DND-41 (cell line): ENCODE measurements around the gene MYO1D.

Source experiments
- ATAC-seq: fragments of 200-7000 bp; cut with Tn5 transposase; 3 replicates; pipeline ENCODE4 v1.9.1; 2021; ENCODE audit warnings: low read depth; ENCODE audit not compliant: insufficient read depth
- DNase-seq: peaks from one replicate; pipeline ENCODE4 v3.0.0-alpha.2; 2020
- H2AFZ ChIP-seq: 2 replicates; pipeline ENCODE4 v1.6.0; 2012; ENCODE audit warnings: low read depth, low read length
- H3K27ac ChIP-seq: 2 replicates; pipeline ENCODE4 v1.5.1; 2012; ENCODE audit warnings: low read length, inconsistent platforms
- H3K27me3 ChIP-seq: fragments of 200-600 bp; sonication (generic); 2 replicates; pipeline ENCODE4 v1.6.0; 2012; ENCODE audit warnings: low read length, mild to moderate bottlenecking, inconsistent platforms; ENCODE audit not compliant: insufficient read depth, poor library complexity
- H3K36me3 ChIP-seq: 2 replicates; pipeline ENCODE4 v1.5.1; 2012; ENCODE audit warnings: low read length, inconsistent platforms; ENCODE audit not compliant: insufficient read depth
- H3K4me1 ChIP-seq: 2 replicates; pipeline ENCODE4 v1.5.1; 2012; ENCODE audit warnings: mild to moderate bottlenecking, low read length; ENCODE audit not compliant: insufficient read depth
- H3K4me2 ChIP-seq: 2 replicates; pipeline ENCODE4 v1.6.0; 2012; ENCODE audit warnings: mild to moderate bottlenecking, moderate library complexity, low read length, inconsistent platforms; ENCODE audit not compliant: insufficient read depth
- H3K4me3 ChIP-seq, 2 experiments: fragments of 200-600 bp in 1 of 2; shearing (Covaris generic) in 1 of 2; 2 replicates each; pipeline ENCODE4 v1.5.1; 2012 to 2016; ENCODE audit warnings: inconsistent platforms in 2 of 2, low read length in 2 of 2, mild to moderate bottlenecking in 2 of 2, low read depth in 1 of 2, moderate library complexity in 1 of 2
- H3K79me2 ChIP-seq: 2 replicates; pipeline ENCODE4 v1.6.0; 2012; ENCODE audit warnings: low read length, inconsistent platforms; ENCODE audit not compliant: insufficient read depth
- H3K9ac ChIP-seq: 2 replicates; pipeline ENCODE4 v1.6.0; 2012; ENCODE audit warnings: low read depth, mild to moderate bottlenecking, inconsistent platforms, low read length, moderate library complexity
- H3K9me3 ChIP-seq: 2 replicates; pipeline ENCODE4 v1.5.1; 2012; ENCODE audit warnings: low read length, moderate library complexity, mild to moderate bottlenecking, inconsistent platforms; ENCODE audit not compliant: insufficient read depth, severe bottlenecking
- H4K20me1 ChIP-seq: 2 replicates; pipeline ENCODE4 v1.6.0; 2012; ENCODE audit warnings: low read length; ENCODE audit not compliant: insufficient read depth
- EZH2 ChIP-seq: IDR thresholded peaks from 3 replicates; pipeline ENCODE4 v1.6.1; 2012; ENCODE audit warnings: borderline replicate concordance, low read depth, mild to moderate bottlenecking, moderate library complexity, low read length, inconsistent platforms; ENCODE audit not compliant: severe bottlenecking
- TF ChIP-seq, protein P1 (sequence below): IDR thresholded peaks from 2 replicates; pipeline ENCODE4 v1.5.1; 2012; ENCODE audit warnings: borderline replicate concordance, low read length, moderate library complexity, mild to moderate bottlenecking; ENCODE audit not compliant: poor library complexity, severe bottlenecking; ENCODE audit errors: extremely low read depth

Gene MYO1D

GRCh38 chr17:32479074-32479617, 397.8 kb downstream of the MYO1D start:
- no peak overlapping the region for H3K27ac ChIP-seq
- no peak overlapping the region for H3K4me2 ChIP-seq
- H3K9me3 ChIP-seq: no peaks in the 10 kb centered on the region
- no peak for ATAC-seq
- H3K4me3 ChIP-seq: no peak overlapping the region
- no peaks in the 10 kb centered on the region for H3K27me3 ChIP-seq
- H3K79me2 ChIP-seq: no peaks in the 10 kb centered on the region
- H3K36me3 ChIP-seq: peaks cover 88% of the 10 kb centered on the region
- no peak overlapping the region for H2AFZ ChIP-seq
- H3K4me1 ChIP-seq: no peaks in the 10 kb centered on the region
- no peak overlapping the region for H3K9ac ChIP-seq
- peaks cover 6% of the 10 kb centered on the region; the same call in 1 of the 2 replicates for H4K20me1 ChIP-seq
- DNase-seq: no peak
- TF ChIP-seq, protein P1, sequence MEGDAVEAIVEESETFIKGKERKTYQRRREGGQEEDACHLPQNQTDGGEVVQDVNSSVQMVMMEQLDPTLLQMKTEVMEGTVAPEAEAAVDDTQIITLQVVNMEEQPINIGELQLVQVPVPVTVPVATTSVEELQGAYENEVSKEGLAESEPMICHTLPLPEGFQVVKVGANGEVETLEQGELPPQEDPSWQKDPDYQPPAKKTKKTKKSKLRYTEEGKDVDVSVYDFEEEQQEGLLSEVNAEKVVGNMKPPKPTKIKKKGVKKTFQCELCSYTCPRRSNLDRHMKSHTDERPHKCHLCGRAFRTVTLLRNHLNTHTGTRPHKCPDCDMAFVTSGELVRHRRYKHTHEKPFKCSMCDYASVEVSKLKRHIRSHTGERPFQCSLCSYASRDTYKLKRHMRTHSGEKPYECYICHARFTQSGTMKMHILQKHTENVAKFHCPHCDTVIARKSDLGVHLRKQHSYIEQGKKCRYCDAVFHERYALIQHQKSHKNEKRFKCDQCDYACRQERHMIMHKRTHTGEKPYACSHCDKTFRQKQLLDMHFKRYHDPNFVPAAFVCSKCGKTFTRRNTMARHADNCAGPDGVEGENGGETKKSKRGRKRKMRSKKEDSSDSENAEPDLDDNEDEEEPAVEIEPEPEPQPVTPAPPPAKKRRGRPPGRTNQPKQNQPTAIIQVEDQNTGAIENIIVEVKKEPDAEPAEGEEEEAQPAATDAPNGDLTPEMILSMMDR: no peak

DNA sequence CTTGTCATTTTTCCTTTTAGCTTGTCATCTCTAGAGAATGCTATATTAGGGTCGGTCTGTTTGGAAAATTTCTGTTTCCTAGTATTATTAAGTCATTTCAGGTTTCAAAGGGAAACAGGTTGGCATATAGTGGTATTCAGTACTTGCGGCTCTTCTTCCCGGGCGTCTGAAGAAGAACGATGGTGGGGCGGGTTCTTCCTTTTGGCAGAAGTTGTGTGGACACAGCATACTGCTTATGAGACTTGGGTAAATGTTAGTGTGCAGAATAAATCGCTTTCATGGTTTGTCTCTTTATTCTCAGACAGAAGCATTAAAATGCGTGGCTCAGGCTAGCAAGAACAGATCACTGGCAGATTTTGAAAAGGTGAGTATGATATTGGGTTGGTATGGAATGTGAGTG, 399.7 kb downstream of the MYO1D start:
- H3K27me3 ChIP-seq: no peaks in the 10 kb centered on the region
- peaks cover 97% of the 10 kb centered on the region for H3K36me3 ChIP-seq
- ATAC-seq (no peak), DNase-seq (no peak)
- H3K9ac ChIP-seq: no peak overlapping the region
- no peaks in the 10 kb centered on the region for H3K9me3 ChIP-seq
- H4K20me1 ChIP-seq: peaks cover 6% of the 10 kb centered on the region; the same call in 1 of the 2 replicates
- no peak overlapping the region for H3K4me2 ChIP-seq
- H2AFZ ChIP-seq: no peak overlapping the region
- no peak overlapping the region for H3K27ac ChIP-seq
- H3K4me1 ChIP-seq: no peaks in the 10 kb centered on the region
- TF ChIP-seq EZH2: no peak
- TF ChIP-seq, protein P1: no peak
- H3K4me3 ChIP-seq: no peak overlapping the region
- H3K79me2 ChIP-seq: no peaks in the 10 kb centered on the region

GRCh38 chr17:32475258-32475657, 401.7 kb downstream of the MYO1D start:
- Histone ChIP-seq H3K27me3 (no peaks in the 10 kb centered on the region), H4K20me1 (peaks cover 21% of the 10 kb centered on the region; the same call in 1 of the 2 replicates), H3K9ac (no peak overlapping the region), H3K36me3 (peaks cover 97% of the 10 kb centered on the region), H3K4me2 (no peak overlapping the region), H3K4me3 (no peak overlapping the region), H3K79me2 (peaks cover 8% of the 10 kb centered on the region; the same call in 1 of the 2 replicates), H3K4me1 (no peaks in the 10 kb centered on the region), H2AFZ (no peak overlapping the region), H3K9me3 (no peaks in the 10 kb centered on the region), H3K27ac (no peak overlapping the region)
- no peak for TF ChIP-seq EZH2
- TF ChIP-seq, protein P1: no peak
- no peak for DNase-seq
- ATAC-seq: no peak

DNA sequence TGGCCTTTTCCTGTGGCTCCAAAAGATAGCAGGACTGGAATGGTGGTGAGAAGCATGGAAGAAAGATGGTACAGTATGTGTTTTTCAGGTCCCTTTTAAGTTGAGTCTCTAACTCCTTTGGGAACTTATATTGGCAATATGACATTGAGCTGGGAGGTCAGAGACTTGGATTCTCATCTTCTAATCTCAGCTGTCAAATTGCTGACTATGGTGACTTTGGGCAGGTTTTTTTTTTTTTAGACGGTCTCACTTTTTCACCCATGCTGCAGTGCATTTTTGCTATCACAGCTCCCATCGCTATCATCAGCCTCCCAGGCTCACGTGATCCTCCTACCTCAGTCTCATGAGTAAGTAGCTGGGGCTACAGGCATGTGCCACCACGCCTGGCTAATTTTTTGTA, 405.3 kb downstream of the MYO1D start:
- H4K20me1 ChIP-seq: peaks cover 25% of the 10 kb centered on the region; the same call in 1 of the 2 replicates
- H3K4me1 ChIP-seq: no peaks in the 10 kb centered on the region
- no peak overlapping the region for H2AFZ ChIP-seq
- H3K4me2 ChIP-seq: no peak overlapping the region
- DNase-seq: no peak
- ATAC-seq: no peak
- H3K36me3 ChIP-seq: peaks cover 97% of the 10 kb centered on the region
- no peaks in the 10 kb centered on the region for H3K9me3 ChIP-seq
- no peak overlapping the region for H3K4me3 ChIP-seq
- TF ChIP-seq EZH2: no peak
- TF ChIP-seq, protein P1: no peak
- peaks cover 32% of the 10 kb centered on the region for H3K79me2 ChIP-seq
- H3K27me3 ChIP-seq: no peaks in the 10 kb centered on the region
- H3K9ac ChIP-seq: no peak overlapping the region
- H3K27ac ChIP-seq: no peak overlapping the region
